BJ (cell line): ENCODE measurements around the gene NOTCH4. TPM values are rescaled to one million over a fixed set of nuclear protein-coding genes. Genes with fewer than 3 reads are reported as not detected.

ENCODE experiments used
- CTCF ChIA-PET: fragments of 350-600 bp; formaldehyde crosslinking; extraction: SDS; loops from one replicate; lab custom pipeline; 2021; ENCODE audit warnings: antibody characterized with exemption, inconsistent platforms; lab: Yijun Ruan, JAX
- POLR2A ChIA-PET: fragments of 300-600 bp; sonication (Branson Sonifier 250); formaldehyde crosslinking; extraction: SDS; loops from one replicate; lab custom pipeline; 2021; ENCODE audit warnings: antibody characterized with exemption; lab: Charles Lee
- DNase-seq: peaks from one replicate; pipeline ENCODE4 v3.0.0-alpha.2; 2011; ENCODE audit warnings: low read depth
- H3K27me3 ChIP-seq: 2 replicates; pipeline ENCODE4 v1.6.0; 2011; ENCODE audit warnings: low read length; ENCODE audit not compliant: control insufficient read depth, insufficient read depth
- H3K36me3 ChIP-seq: 2 replicates; pipeline ENCODE4 v1.5.1; 2011; ENCODE audit warnings: low read length; ENCODE audit not compliant: control insufficient read depth, insufficient read depth
- H3K4me3 ChIP-seq: 2 replicates; pipeline ENCODE4 v1.5.1; 2011; ENCODE audit warnings: low read depth, mild to moderate bottlenecking, control low read depth, low read length
- CTCF ChIP-seq: IDR thresholded peaks from 2 replicates; pipeline ENCODE4 v1.5.1; 2011; ENCODE audit warnings: low read depth, mild to moderate bottlenecking, control low read depth, inconsistent platforms, low read length, moderate library complexity; ENCODE audit not compliant: insufficient read depth
- polyA plus RNA-seq: library from polyadenylated mRNA; depleted of rRNA; stranded (reverse); fragments of >200 nt; gene quantifications from 2 replicates; pipeline ENCODE4 v1.2.3, GENCODE V29; 2011

NOTCH4 gene
- polyA plus RNA-seq, 1 experiment = 0.42 TPM

DNA sequence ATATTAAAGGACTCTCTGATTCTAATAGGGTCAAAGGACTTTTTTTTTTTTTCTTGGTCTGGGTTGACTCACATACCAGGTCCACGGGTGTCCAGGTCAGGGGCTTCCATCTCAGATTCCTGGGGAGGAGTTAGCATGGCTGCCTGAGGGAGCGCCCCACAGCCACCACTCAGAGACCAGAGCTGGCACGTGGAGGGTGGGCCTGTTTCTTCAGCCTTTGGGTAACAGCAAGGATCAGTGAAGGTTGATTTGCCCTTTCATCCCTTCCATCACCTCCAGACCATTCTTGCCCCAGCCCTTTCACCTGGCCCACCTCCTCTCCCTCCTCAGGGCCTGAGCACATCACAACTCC, 25.5 kb downstream of the NOTCH4 start:
- TF ChIP-seq CTCF = no peak
- Histone ChIP-seq H3K27me3 (peaks cover 1% of the 10 kb centered on the region), H3K4me3 (no peak overlapping the region), H3K36me3 (no peaks in the 10 kb centered on the region)
- no peak for DNase-seq
- POLR2A ChIA-PET = no interaction called here
- CTCF ChIA-PET = no interaction called here

- ChIA-PET CTCF (interaction anchor here (0.6 to 1.5 kb wide), 5 partner anchors 10 to 406 kb away, joined by 3 to 5 read pairs (median 4); no protein-coding TSS in a partner anchor), POLR2A (no interaction called here)
- Histone ChIP-seq H3K36me3 (no peaks in the 10 kb centered on the region), H3K4me3 (peak overlapping the region; percentile 81), H3K27me3 (peaks cover 1% of the 10 kb centered on the region)
- TF ChIP-seq CTCF = no peak
- DNase-seq = no peak
Measured at GRCh38 chr6:32196682-32197616, 26.9 kb downstream of the NOTCH4 start.

DNA sequence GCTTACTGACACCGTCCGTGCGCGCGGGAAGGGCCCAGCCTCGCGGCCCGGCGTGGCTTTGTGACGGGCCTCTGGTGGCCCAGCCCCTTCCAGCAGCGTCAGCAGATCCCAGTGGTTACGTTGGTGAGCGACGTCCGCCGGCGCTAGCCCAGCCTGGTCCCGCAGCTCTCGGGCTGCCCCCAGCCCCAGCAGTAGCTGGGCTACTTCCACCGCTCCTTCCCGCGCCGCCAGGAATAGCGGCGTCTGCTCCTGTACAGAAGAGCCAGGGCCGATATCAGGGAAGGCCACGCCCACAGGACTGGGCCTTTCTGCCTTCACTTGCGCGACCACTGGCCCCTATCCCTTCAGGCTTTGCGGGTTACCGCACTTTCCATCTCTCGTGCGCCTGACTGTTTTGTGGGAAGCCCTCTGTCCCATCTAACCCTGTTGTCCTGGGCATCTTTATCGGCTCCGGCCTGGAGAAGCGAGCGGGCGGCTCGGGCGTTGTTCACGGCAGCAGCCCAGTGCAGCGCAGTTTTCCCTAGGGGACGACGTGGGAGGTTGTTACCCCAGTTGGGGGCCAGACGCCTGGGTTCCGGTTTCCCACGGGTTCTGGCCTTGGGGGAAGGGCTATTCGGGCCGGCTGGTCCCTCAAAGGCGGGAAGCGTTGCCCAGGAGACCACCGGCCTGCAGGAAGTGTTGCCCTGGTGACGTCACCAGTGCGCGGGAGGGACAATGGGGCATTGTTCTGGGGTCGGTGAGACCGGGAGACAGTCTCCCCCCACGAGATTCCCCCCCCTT, 27.8 kb downstream of the NOTCH4 start:
- DNase-seq = no peak
- H3K4me3 ChIP-seq = peak overlapping the region; percentile 81
- peaks cover 1% of the 10 kb centered on the region; the same call in 1 of the 2 replicates for H3K27me3 ChIP-seq
- no peaks in the 10 kb centered on the region for H3K36me3 ChIP-seq
- CTCF ChIA-PET = interaction anchor here (0.6 to 2.2 kb wide), 14 partner anchors 11 to 405 kb away, joined by 3 to 10 read pairs (median 5); partner anchors contain the start of genes AGPAT1 and EGFL8
- TF ChIP-seq CTCF = no peak
- POLR2A ChIA-PET = interaction anchor here (0.6 to 1.5 kb wide), 4 partner anchors 19 to 776 kb away, joined by 3 to 5 read pairs (median 3); no protein-coding TSS in a partner anchor

DNA sequence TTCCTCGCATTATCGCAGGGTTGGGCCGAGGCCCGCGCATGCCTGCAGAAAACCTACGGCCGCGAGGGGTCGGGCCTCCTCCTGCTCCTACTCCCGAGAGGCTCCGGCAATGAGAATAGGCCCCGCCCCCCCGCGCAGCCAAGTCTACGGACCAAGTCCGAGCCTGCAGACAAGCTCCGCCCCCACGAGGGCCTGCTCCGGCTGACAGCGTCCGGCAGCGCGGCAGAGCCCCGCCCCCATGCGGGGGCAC, 28.3 kb downstream of the NOTCH4 start:
- Histone ChIP-seq H3K36me3 (no peaks in the 10 kb centered on the region), H3K27me3 (no peaks in the 10 kb centered on the region), H3K4me3 (peak overlapping the region; percentile 81)
- DNase-seq = peak; percentile 99
- POLR2A ChIA-PET = interaction anchor here (0.8 to 1.5 kb wide), 3 partner anchors 18 to 776 kb away, joined by 3 to 5 read pairs (median 3); no protein-coding TSS in a partner anchor
- TF ChIP-seq CTCF = peak; percentile 62
- CTCF ChIA-PET = interaction anchor here (0.9 to 2.2 kb wide), 11 partner anchors 16 to 149 kb away, joined by 3 to 10 read pairs (median 5); partner anchors contain the start of genes AGPAT1 and EGFL8
